OCI-LY7 (cell line): Measurements from ENCODE around the gene NGEF. TPM values are rescaled to one million over a fixed set of nuclear protein-coding genes. Genes with fewer than 3 reads are reported as not detected.
A peak's percentile ranks its signal among the peaks of the same experiment; 100 is the strongest.
"Not testable (repeated sequence)": the region's sequence is repeated elsewhere in the genome, so short reads cannot be mapped to it uniquely, and the experiment has no call there.

ENCODE experiments used
- BruUV-seq: library from RNA; stranded (reverse); fragments of 400-500 nt; replicated peaks from 2 replicates; lab custom pipeline; 2021; lab: Mats Ljungman, UMichigan
- CTCF ChIA-PET: fragments of 300-600 bp; sonication (Branson Sonifier 250); formaldehyde crosslinking; loops from one replicate; lab custom pipeline; 2022; ENCODE audit warnings: antibody characterized with exemption; ENCODE audit not compliant: unreplicated experiment; lab: Charles Lee
- POLR2A ChIA-PET: fragments of 300-600 bp; sonication (Branson Sonifier 250); formaldehyde crosslinking; loops from one replicate; lab custom pipeline; 2022; ENCODE audit warnings: antibody characterized with exemption; lab: Charles Lee
- DNase-seq: peaks from one replicate; pipeline ENCODE4 v3.0.0-alpha.2; 2015; ENCODE audit warnings: low spot score
- H2AFZ ChIP-seq: fragments of 200-600 bp; sonication (generic), shearing (Covaris generic); 2 replicates; pipeline ENCODE4 v1.6.1; 2014; ENCODE audit warnings: mild to moderate bottlenecking, antibody characterized with exemption, low read length, moderate library complexity
- H3K27ac ChIP-seq: fragments of 200-600 bp; sonication (generic); 2 replicates; pipeline ENCODE4 v1.5.1; 2014; ENCODE audit warnings: mixed run types, low read depth, mild to moderate bottlenecking, moderate library complexity, low read length, inconsistent platforms; ENCODE audit not compliant: poor library complexity, severe bottlenecking
- H3K36me3 ChIP-seq: fragments of 200-600 bp; sonication (generic); 2 replicates; pipeline ENCODE4 v1.6.1; 2014; ENCODE audit warnings: mild to moderate bottlenecking, antibody characterized with exemption, low read length, moderate library complexity, mixed read lengths; ENCODE audit not compliant: insufficient read depth
- H3K4me1 ChIP-seq: fragments of 200-600 bp; sonication (generic); 2 replicates; pipeline ENCODE4 v1.5.1; 2014; ENCODE audit warnings: mild to moderate bottlenecking, low read length; ENCODE audit not compliant: insufficient read depth, poor library complexity, severe bottlenecking
- H3K4me2 ChIP-seq: fragments of 200-600 bp; sonication (generic); 2 replicates; pipeline ENCODE4 v1.6.1; 2014; ENCODE audit warnings: mild to moderate bottlenecking, low read length
- H3K4me3 ChIP-seq: fragments of 200-600 bp; sonication (generic); 2 replicates; pipeline ENCODE4 v1.5.1; 2014; ENCODE audit warnings: mild to moderate bottlenecking, low read depth, low read length; ENCODE audit not compliant: poor library complexity, severe bottlenecking
- H3K79me2 ChIP-seq: fragments of 200-600 bp; sonication (generic); 2 replicates; pipeline ENCODE4 v1.6.1; 2016; ENCODE audit warnings: low read depth, mild to moderate bottlenecking, low read length, moderate library complexity, mixed read lengths; ENCODE audit not compliant: insufficient read depth
- H3K9me2 ChIP-seq: fragments of 200-600 bp; sonication (generic); 2 replicates; pipeline ENCODE4 v1.6.1; 2016; ENCODE audit warnings: mild to moderate bottlenecking, low read length, mixed read lengths; ENCODE audit not compliant: insufficient read depth
- H3K9me3 ChIP-seq: fragments of 200-600 bp; sonication (generic); 2 replicates; pipeline ENCODE4 v1.6.1; 2014; ENCODE audit warnings: mild to moderate bottlenecking, mixed run types, low read length, mixed read lengths
- H4K20me1 ChIP-seq: fragments of 200-600 bp; sonication (generic); 2 replicates; pipeline ENCODE4 v1.6.1; 2014; ENCODE audit warnings: mild to moderate bottlenecking, antibody characterized with exemption, low read length, moderate library complexity, mixed read lengths; ENCODE audit not compliant: insufficient read depth
- CTCF ChIP-seq: fragments of 200-600 bp; sonication (generic); conservative IDR thresholded peaks from 2 replicates; pipeline ENCODE4 v1.5.1; 2014; ENCODE audit warnings: mild to moderate bottlenecking, antibody characterized with exemption, low read length, moderate library complexity, mixed read lengths
- EZH2phosphoT487 ChIP-seq: fragments of 200-600 bp; sonication (generic); IDR thresholded peaks from 2 replicates; pipeline ENCODE4 v1.6.1; 2018; ENCODE audit warnings: low read depth, borderline replicate concordance, mild to moderate bottlenecking, mixed run types, antibody characterized with exemption, low read length, moderate library complexity, mixed read lengths
- intact Hi-C: fragments of 100-400 bp; cut with micrococcal nuclease; formaldehyde crosslinking; loops from one replicate; pipeline ENCODE4 v1.10.0; 2022; ENCODE audit not compliant: unreplicated experiment
- total RNA-seq, 2 experiments: library from RNA; depleted of rRNA in 1 of 2; stranded (reverse); fragments of >200 nt in 1 of 2; shearing (Covaris generic) in 1 of 2; gene quantifications; 2 replicates each; pipeline ENCODE4 v1.2.3, GENCODE V29; 2014 to 2022

Gene NGEF
- total RNA-seq, 2 experiments from 2014 or later, result 0.82 TPM; not detected in 1

- POLR2A ChIA-PET, result interaction anchor here (0.7 kb wide), 1 partner anchor 299 kb away, joined by 3 read pairs; no protein-coding TSS in a partner anchor
- no peaks in the 10 kb centered on the region for H3K36me3 ChIP-seq
- peak; percentile 74 for DNase-seq
- TF ChIP-seq CTCF (peak; percentile 99), EZH2phosphoT487 (no peak)
- H3K79me2 ChIP-seq, result no peaks in the 10 kb centered on the region
- intact Hi-C loops, result loop anchor here (5.0 to 10.0 kb wide), 3 partner anchors 202 to 447 kb away; no protein-coding TSS in a partner anchor
- CTCF ChIA-PET, result interaction anchor here (0.6 to 1.1 kb wide), 6 partner anchors 21 to 196 kb away, joined by 3 read pairs; no protein-coding TSS in a partner anchor
- H3K9me2 ChIP-seq, result no peaks in the 10 kb centered on the region
- H4K20me1 ChIP-seq, result no peaks in the 10 kb centered on the region
- peak overlapping the region; percentile 5; the same call in 1 of the 2 replicates for H3K4me2 ChIP-seq
- H3K9me3 ChIP-seq, result no peaks in the 10 kb centered on the region
- H3K27ac ChIP-seq, result no peak overlapping the region
- BruUV-seq, result no TSS peak
- H3K4me3 ChIP-seq, result no peak overlapping the region
- no peaks in the 10 kb centered on the region for H3K4me1 ChIP-seq
- H2AFZ ChIP-seq, result no peak overlapping the region
These were observed 41.1 kb upstream of the NGEF start for GRCh38 chr2:233053928-233054784.

- BruUV-seq, H3K4me1 ChIP-seq, H2AFZ ChIP-seq, H3K27ac ChIP-seq, H4K20me1 ChIP-seq, CTCF ChIA-PET, H3K4me2 ChIP-seq, H3K9me2 ChIP-seq, H3K36me3 ChIP-seq, DNase-seq, H3K9me3 ChIP-seq, H3K4me3 ChIP-seq, H3K79me2 ChIP-seq: not testable (repeated sequence)
- POLR2A ChIA-PET, result interaction anchor here (0.6 to 1.5 kb wide), 3 partner anchors 8 to 197 kb away, joined by 3 to 6 read pairs (median 3); partner anchors contain the start of gene INPP5D
- intact Hi-C loops, result loop anchor here (5.0 to 10.0 kb wide), 3 partner anchors 200 to 445 kb away; no protein-coding TSS in a partner anchor
These were observed 39.5 kb upstream of the NGEF start for GRCh38 chr2:233052517-233052916.

- H4K20me1 ChIP-seq, result no peaks in the 10 kb centered on the region
- intact Hi-C loops, result loop anchor here (5.0 to 10.0 kb wide), 3 partner anchors 199 to 444 kb away; no protein-coding TSS in a partner anchor
- no peak overlapping the region for H2AFZ ChIP-seq
- H3K4me2 ChIP-seq, result no peak overlapping the region
- H3K27ac ChIP-seq, result no peak overlapping the region
- POLR2A ChIA-PET, result interaction anchor here (1.3 to 1.5 kb wide), 2 partner anchors 9 to 198 kb away, joined by 3 to 6 read pairs; partner anchors contain the start of gene INPP5D
- TF ChIP-seq EZH2phosphoT487, result no peak
- TF ChIP-seq CTCF, result no peak
- no peak for DNase-seq
- CTCF ChIA-PET, result no interaction called here
- no peak overlapping the region for H3K4me3 ChIP-seq
- no TSS peak for BruUV-seq
- no peaks in the 10 kb centered on the region for H3K36me3 ChIP-seq
- H3K9me2 ChIP-seq, result no peaks in the 10 kb centered on the region
- no peaks in the 10 kb centered on the region for H3K9me3 ChIP-seq
- H3K79me2 ChIP-seq, result no peaks in the 10 kb centered on the region
- H3K4me1 ChIP-seq, result no peaks in the 10 kb centered on the region
These were observed 38.4 kb upstream of the NGEF start for GRCh38 chr2:233051241-233052149.
